GM23338 (cell line): Measurements from ENCODE around the gene MICAL3. TPM values are rescaled to one million over a fixed set of nuclear protein-coding genes. Genes with fewer than 3 reads are reported as not detected.
A peak's percentile ranks its signal among the peaks of the same experiment; 100 is the strongest.

Source experiments
- ATAC-seq: fragments of 200-7000 bp; cut with Tn5 transposase; 3 replicates; pipeline ENCODE4 v1.9.1; 2020
- DNase-seq: peaks from one replicate; pipeline ENCODE4 v3.0.0-alpha.2; 2015; ENCODE audit warnings: low spot score
- H2AFZ ChIP-seq: fragments of 200-600 bp; sonication (generic); 2 replicates; pipeline ENCODE4 v1.8.0; 2016; ENCODE audit warnings: antibody characterized with exemption, mild to moderate bottlenecking, moderate library complexity
- H3F3A ChIP-seq: fragments of 200-600 bp; sonication (generic); replicated peaks from 2 replicates; pipeline ENCODE4 v1.8.0; 2017; ENCODE audit warnings: antibody characterized with exemption, mixed run types, low read depth
- H3K27ac ChIP-seq: fragments of 200-600 bp; sonication (generic); 2 replicates; pipeline ENCODE4 v1.6.1; 2016; ENCODE audit warnings: low read depth
- H3K27me3 ChIP-seq: fragments of 200-600 bp; sonication (generic); 2 replicates; pipeline ENCODE4 v1.8.0; 2016; ENCODE audit warnings: mild to moderate bottlenecking, mixed run types, moderate library complexity; ENCODE audit not compliant: insufficient read depth
- H3K36me3 ChIP-seq: fragments of 200-600 bp; sonication (generic); 2 replicates; pipeline ENCODE4 v1.8.0; 2016; ENCODE audit warnings: mild to moderate bottlenecking; ENCODE audit not compliant: insufficient read depth
- H3K4me1 ChIP-seq: fragments of 200-600 bp; sonication (generic); 2 replicates; pipeline ENCODE4 v1.8.0; 2016; ENCODE audit warnings: mild to moderate bottlenecking, moderate library complexity; ENCODE audit not compliant: insufficient read depth
- H3K4me2 ChIP-seq: fragments of 200-600 bp; sonication (generic); 2 replicates; pipeline ENCODE4 v1.7.1; 2017; ENCODE audit warnings: mixed run types
- H3K4me3 ChIP-seq: fragments of 200-600 bp; sonication (generic); 2 replicates; pipeline ENCODE4 v1.6.1; 2016; ENCODE audit warnings: mixed run types
- H3K79me2 ChIP-seq: fragments of 200-600 bp; sonication (generic); replicated peaks from 2 replicates; pipeline ENCODE4 v1.8.0; 2017; ENCODE audit warnings: mild to moderate bottlenecking; ENCODE audit not compliant: insufficient read depth
- H3K9me2 ChIP-seq: fragments of 200-600 bp; sonication (generic); 2 replicates; pipeline ENCODE4 v1.8.0; 2017; ENCODE audit not compliant: insufficient read depth
- H4K20me1 ChIP-seq: fragments of 200-600 bp; sonication (generic); replicated peaks from 2 replicates; pipeline ENCODE4 v1.8.0; 2017; ENCODE audit warnings: mild to moderate bottlenecking; ENCODE audit not compliant: insufficient read depth
- H3K27ac Mint-ChIP-seq: 2 replicates; pipeline ENCODE4 v1.8.0; 2020; ENCODE audit warnings: inconsistent platforms, mild to moderate bottlenecking, moderate library complexity, mixed read lengths
- H3K27me3 Mint-ChIP-seq: 3 replicates; pipeline ENCODE4 v1.8.0; 2022; ENCODE audit warnings: low read depth, mild to moderate bottlenecking, moderate library complexity, mixed read lengths, inconsistent platforms; ENCODE audit not compliant: insufficient read depth, poor library complexity
- H3K36me3 Mint-ChIP-seq: 3 replicates; pipeline ENCODE4 v1.8.0; 2021; ENCODE audit warnings: low read depth, mild to moderate bottlenecking, inconsistent platforms, moderate library complexity, mixed read lengths
- H3K4me1 Mint-ChIP-seq: 3 replicates; pipeline ENCODE4 v1.8.0; 2020; ENCODE audit warnings: mild to moderate bottlenecking, inconsistent platforms, mixed read lengths
- H3K4me3 Mint-ChIP-seq: 3 replicates; pipeline ENCODE4 v1.8.0; 2021; ENCODE audit warnings: moderate library complexity, mild to moderate bottlenecking, inconsistent platforms, mixed read lengths
- H3K9me3 Mint-ChIP-seq: 3 replicates; pipeline ENCODE4 v1.8.0; 2020; ENCODE audit warnings: moderate library complexity, mild to moderate bottlenecking, inconsistent platforms, mixed read lengths
- ETS1 ChIP-seq: IDR thresholded peaks from 2 replicates; pipeline ENCODE4 v1.6.1; 2016; ENCODE audit warnings: antibody characterized with exemption
- EZH2 ChIP-seq: fragments of 200-600 bp; sonication (generic); IDR thresholded peaks from one replicate; pipeline ENCODE4 v1.8.0; 2017; ENCODE audit warnings: antibody characterized with exemption, mild to moderate bottlenecking, low read depth; ENCODE audit not compliant: unreplicated experiment
- EZH2phosphoT487 ChIP-seq: fragments of 200-600 bp; sonication (generic); IDR thresholded peaks from one replicate; pipeline ENCODE4 v1.8.1; 2018; ENCODE audit warnings: antibody characterized with exemption; ENCODE audit not compliant: unreplicated experiment
- NANOG ChIP-seq: IDR thresholded peaks from 2 replicates; pipeline ENCODE4 v1.6.1; 2016; ENCODE audit warnings: antibody characterized with exemption, borderline replicate concordance
- POLR2AphosphoS5 ChIP-seq: IDR thresholded peaks from 2 replicates; pipeline ENCODE4 v1.6.1; 2016; ENCODE audit warnings: antibody characterized with exemption, low read depth
- STAT1 ChIP-seq: IDR thresholded peaks from one replicate; pipeline ENCODE4 v1.6.1; 2016; ENCODE audit warnings: antibody characterized with exemption; ENCODE audit not compliant: unreplicated experiment
- polyA plus RNA-seq: library from polyadenylated mRNA; unstranded; fragments of >200 nt; fragmentation: Nextera tagmentation; extraction: Ambion mirVana; gene quantifications from 2 replicates; pipeline ENCODE4 v1.2.1, GENCODE V29; 2016
- total RNA-seq: library from RNA; depleted of rRNA; stranded (reverse); fragments of >200 nt; shearing (Covaris generic); gene quantifications from 2 replicates; pipeline ENCODE4 v1.2.3, GENCODE V29; 2014
- TF ChIP-seq, protein P1 (sequence below), 2 experiments: fragments of 200-600 bp in 1 of 2; sonication (generic) in 1 of 2; conservative IDR thresholded peaks; 2 replicates each; pipeline versions ENCODE4 v1.5.1 to v1.6.1; 2016 to 2017; ENCODE audit warnings: antibody characterized with exemption in 2 of 2, low read depth in 2 of 2, mild to moderate bottlenecking in 2 of 2, moderate library complexity in 1 of 2

Gene MICAL3
- total and polyA plus RNA-seq, 2 experiments from 2014 or later = 10.1 to 33.9 TPM

DNA sequence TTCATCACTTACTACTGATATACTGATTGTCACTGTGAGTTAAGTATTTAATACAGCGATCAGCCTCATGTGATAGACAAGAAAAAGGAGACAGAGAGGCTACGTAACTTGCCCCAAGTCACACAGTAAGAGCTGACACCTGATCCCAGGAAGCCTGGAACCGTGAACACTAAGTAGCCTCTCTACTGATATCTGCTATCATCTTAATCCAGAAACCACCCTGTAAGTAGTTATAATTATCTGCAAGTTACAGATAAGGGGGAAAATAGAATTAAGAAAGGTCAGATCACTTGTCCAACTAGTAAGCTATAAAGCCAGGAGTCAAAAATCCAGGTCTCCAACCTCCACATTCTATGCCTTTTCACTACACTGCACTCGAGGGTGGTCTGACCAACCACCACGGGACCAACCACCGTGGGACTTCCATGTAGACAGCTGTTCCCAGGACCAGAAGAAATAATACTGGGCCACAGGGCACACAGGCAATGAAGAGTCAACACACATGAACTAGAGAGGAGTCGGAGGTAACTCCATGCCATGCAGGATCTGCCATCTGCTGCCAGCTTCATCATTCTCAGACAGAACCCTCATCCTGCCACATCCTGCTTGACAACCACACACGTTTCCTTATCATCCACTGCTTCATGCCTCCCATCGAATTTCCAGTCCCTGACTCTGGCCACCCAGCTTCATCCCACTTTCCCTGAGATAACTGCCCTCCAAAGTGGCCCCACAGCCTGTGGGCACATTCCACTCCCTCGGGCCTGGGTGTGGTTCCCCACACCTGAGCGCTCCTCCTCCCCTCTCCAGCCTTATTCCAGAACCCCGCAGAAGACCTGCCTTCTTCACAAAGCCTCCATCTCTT lies 58.6 kb downstream of the MICAL3 start:
- H2AFZ ChIP-seq = no peak overlapping the region
- peak overlapping the region; percentile 6; the same call in 1 of the 2 replicates for H3K27ac ChIP-seq
- no peaks in the 10 kb centered on the region for H3F3A ChIP-seq
- no peaks in the 10 kb centered on the region for H3K36me3 ChIP-seq
- no peaks in the 10 kb centered on the region; the same call in 1 of the 3 replicates for H3K36me3 Mint-ChIP-seq
- peaks cover 11% of the 10 kb centered on the region; the same call in 1 of the 2 replicates for H3K4me1 ChIP-seq
- peaks cover 17% of the 10 kb centered on the region for H4K20me1 ChIP-seq
- H3K27me3 Mint-ChIP-seq = peaks cover 5% of the 10 kb centered on the region
- DNase-seq = no peak
- no peak overlapping the region for H3K4me2 ChIP-seq
- no peak for ATAC-seq
- no peak overlapping the region for H3K4me3 ChIP-seq
- no peaks in the 10 kb centered on the region for H3K9me2 ChIP-seq
- H3K4me3 Mint-ChIP-seq = no peak overlapping the region
- H3K79me2 ChIP-seq = peaks cover 96% of the 10 kb centered on the region
- no peak overlapping the region for H3K27ac Mint-ChIP-seq
- TF ChIP-seq STAT1 (no peak), NANOG (no peak), EZH2 (no peak), POLR2AphosphoS5 (no peak)
- H3K4me1 Mint-ChIP-seq = peaks cover 39% of the 10 kb centered on the region
- no peaks in the 10 kb centered on the region for H3K27me3 ChIP-seq
- no peaks in the 10 kb centered on the region for H3K9me3 Mint-ChIP-seq

- Histone ChIP-seq H3K79me2 (peaks cover 95% of the 10 kb centered on the region), H3K9me2 (no peaks in the 10 kb centered on the region), H3K4me1 (peaks cover 11% of the 10 kb centered on the region; the same call in 1 of the 2 replicates), H3F3A (no peaks in the 10 kb centered on the region), H3K27me3 (no peaks in the 10 kb centered on the region), H3K4me3 (no peak overlapping the region), H3K4me2 (peak overlapping the region; percentile 16; the same call in 1 of the 2 replicates), H3K27ac (peak overlapping the region; percentile 63), H2AFZ (no peak overlapping the region), H3K36me3 (no peaks in the 10 kb centered on the region), H4K20me1 (peaks cover 17% of the 10 kb centered on the region)
- Mint-ChIP-seq H3K36me3 (no peaks in the 10 kb centered on the region; the same call in 1 of the 3 replicates), H3K4me3 (no peak overlapping the region), H3K4me1 (peaks cover 40% of the 10 kb centered on the region), H3K27ac (no peak overlapping the region), H3K9me3 (no peaks in the 10 kb centered on the region), H3K27me3 (peaks cover 8% of the 10 kb centered on the region)
- TF ChIP-seq EZH2phosphoT487 (no peak), ETS1 (no peak)
- TF ChIP-seq, protein P1, sequence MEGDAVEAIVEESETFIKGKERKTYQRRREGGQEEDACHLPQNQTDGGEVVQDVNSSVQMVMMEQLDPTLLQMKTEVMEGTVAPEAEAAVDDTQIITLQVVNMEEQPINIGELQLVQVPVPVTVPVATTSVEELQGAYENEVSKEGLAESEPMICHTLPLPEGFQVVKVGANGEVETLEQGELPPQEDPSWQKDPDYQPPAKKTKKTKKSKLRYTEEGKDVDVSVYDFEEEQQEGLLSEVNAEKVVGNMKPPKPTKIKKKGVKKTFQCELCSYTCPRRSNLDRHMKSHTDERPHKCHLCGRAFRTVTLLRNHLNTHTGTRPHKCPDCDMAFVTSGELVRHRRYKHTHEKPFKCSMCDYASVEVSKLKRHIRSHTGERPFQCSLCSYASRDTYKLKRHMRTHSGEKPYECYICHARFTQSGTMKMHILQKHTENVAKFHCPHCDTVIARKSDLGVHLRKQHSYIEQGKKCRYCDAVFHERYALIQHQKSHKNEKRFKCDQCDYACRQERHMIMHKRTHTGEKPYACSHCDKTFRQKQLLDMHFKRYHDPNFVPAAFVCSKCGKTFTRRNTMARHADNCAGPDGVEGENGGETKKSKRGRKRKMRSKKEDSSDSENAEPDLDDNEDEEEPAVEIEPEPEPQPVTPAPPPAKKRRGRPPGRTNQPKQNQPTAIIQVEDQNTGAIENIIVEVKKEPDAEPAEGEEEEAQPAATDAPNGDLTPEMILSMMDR (conservative IDR thresholded peaks at IDR 0.05; ENCODE audit: low read depth in 2 of 2) = peak in 1 of 2 experiments; percentile 13; a peak in 1 of 4 replicates
- ATAC-seq (0 out of 3 replicates have a peak, but pooled peaks have one; percentile 9), DNase-seq (no peak)
Measured at GRCh38 chr22:17964643-17965042, 59.7 kb downstream of the MICAL3 start.
